NOMO-1 treated with DMSO at 0.1 percent for 48 hours (cell line): ENCODE measurements around the gene NCBP2.

Source experiments
- DNase-seq: peaks from one replicate; lab custom pipeline; 2025; ENCODE audit not compliant: unreplicated experiment; lab: John Stamatoyannopoulos, UW

The NCBP2 gene

GRCh38 chr3:196941729-196942225 is 551 bp downstream of the NCBP2 start:
- DNase-seq: peak; percentile 78

- no peak for DNase-seq
Measured at GRCh38 chr3:196938576-196938975, 3.8 kb downstream of the NCBP2 start.

GRCh38 chr3:196938124-196938523 is 4.2 kb downstream of the NCBP2 start:
- no peak for DNase-seq

GRCh38 chr3:196936288-196936687 is 6.0 kb downstream of the NCBP2 start:
- DNase-seq: no peak

- peak; percentile 50 for DNase-seq
Measured at GRCh38 chr3:196932600-196932999, 9.7 kb downstream of the NCBP2 start.

GRCh38 chr3:196931828-196932587 is 10.3 kb downstream of the NCBP2 start:
- DNase-seq: no peak

- DNase-seq: no peak
Measured at GRCh38 chr3:196931157-196931556, 11.2 kb downstream of the NCBP2 start.

- no peak for DNase-seq
Measured at GRCh38 chr3:196927571-196928453, 14.5 kb downstream of the NCBP2 start.

- peak; percentile 88 for DNase-seq
Measured at GRCh38 chr3:196920733-196921132, 21.6 kb downstream of the NCBP2 start.

GRCh38 chr3:196918968-196919367 is 23.4 kb downstream of the NCBP2 start:
- no peak for DNase-seq

GRCh38 chr3:196916995-196917394 is 25.3 kb downstream of the NCBP2 start:
- no peak for DNase-seq

GRCh38 chr3:196916221-196916620 is 26.1 kb downstream of the NCBP2 start:
- DNase-seq: no peak

- DNase-seq: no peak
Measured at GRCh38 chr3:196915375-196915774, 27.0 kb downstream of the NCBP2 start.

GRCh38 chr3:196914866-196915265 is 27.5 kb downstream of the NCBP2 start:
- DNase-seq: no peak

- DNase-seq: no peak
Measured at GRCh38 chr3:196903740-196904139, 38.6 kb downstream of the NCBP2 start.

GRCh38 chr3:196902296-196902695 is 40.0 kb downstream of the NCBP2 start:
- no peak for DNase-seq

- DNase-seq: no peak
Measured at GRCh38 chr3:196901768-196902167, 40.6 kb downstream of the NCBP2 start.

GRCh38 chr3:196896229-196896628 is 46.1 kb downstream of the NCBP2 start:
- DNase-seq: no peak

- DNase-seq: no peak
Measured at GRCh38 chr3:196894557-196895295, 47.6 kb downstream of the NCBP2 start.

- DNase-seq: no peak
Measured at GRCh38 chr3:196889844-196890708, 52.3 kb downstream of the NCBP2 start.
